Islet of Langerhans (tissue), 1 donor: ENCODE measurements around the gene BCAR1.

Experiments used
- FAIRE-seq: peaks from one replicate; lab custom pipeline; 2011; peaks lifted over from hg19 to GRCh38; lab: Jason Lieb, UNC

BCAR1 gene

GRCh38 chr16:75202069-75202590 lies 49.3 kb downstream of the BCAR1 start:
- no peak for FAIRE-seq

GRCh38 chr16:75198135-75198600 lies 53.3 kb downstream of the BCAR1 start:
- FAIRE-seq = no peak

- no peak for FAIRE-seq
These were observed 53.8 kb downstream of the BCAR1 start for GRCh38 chr16:75197522-75198134.

- FAIRE-seq = no peak
These were observed 54.6 kb downstream of the BCAR1 start for GRCh38 chr16:75196836-75197235.

- FAIRE-seq = no peak
These were observed 55.3 kb downstream of the BCAR1 start for GRCh38 chr16:75195811-75196790.

GRCh38 chr16:75193730-75194444 lies 57.5 kb downstream of the BCAR1 start:
- no peak for FAIRE-seq

GRCh38 chr16:75193265-75193650 lies 58.2 kb downstream of the BCAR1 start:
- FAIRE-seq = no peak

GRCh38 chr16:75192606-75193264 lies 58.7 kb downstream of the BCAR1 start:
- no peak for FAIRE-seq

GRCh38 chr16:75189638-75190245 lies 61.7 kb downstream of the BCAR1 start:
- FAIRE-seq = no peak

- no peak for FAIRE-seq
These were observed 62.5 kb downstream of the BCAR1 start for GRCh38 chr16:75188832-75189477.

- no peak for FAIRE-seq
These were observed 69.8 kb downstream of the BCAR1 start for GRCh38 chr16:75181630-75182029.

GRCh38 chr16:75179208-75179607 lies 72.2 kb downstream of the BCAR1 start:
- no peak for FAIRE-seq
